Aorta (tissue), 5 donors: Measurements from ENCODE around the gene ZNF836. TPM values are rescaled to one million over a fixed set of nuclear protein-coding genes. Genes with fewer than 3 reads are reported as not detected.

ENCODE experiments used
- ATAC-seq: fragments of 200-7000 bp; cut with Tn5 transposase; one replicate; pipeline ENCODE4 v1.9.1; 2022; ENCODE audit warnings: moderate library complexity; ENCODE audit not compliant: low FRiP score
- DNase-seq, 2 donors: peaks; one replicate each; pipeline ENCODE4 v3.0.0-alpha.2; 2020
- H3K27ac ChIP-seq, 2 donors: one replicate each; pipeline ENCODE4 v1.5.1; 2013; ENCODE audit warnings: low read length in 2 of 2, mild to moderate bottlenecking in 2 of 2, moderate library complexity in 2 of 2, control low read depth in 1 of 2, inconsistent platforms in 1 of 2, low read depth in 1 of 2
- H3K27me3 ChIP-seq, 2 donors: one replicate each; pipeline ENCODE4 v1.6.1; 2013; ENCODE audit warnings: control low read depth in 1 of 2, low read length in 1 of 2, mild to moderate bottlenecking in 1 of 2, moderate library complexity in 1 of 2; ENCODE audit not compliant: insufficient read depth in 2 of 2, control insufficient read depth in 1 of 2
- H3K36me3 ChIP-seq, 2 donors: one replicate each; pipeline ENCODE4 v1.6.1; 2013; ENCODE audit warnings: control low read depth in 1 of 2, low read length in 1 of 2, mild to moderate bottlenecking in 1 of 2; ENCODE audit not compliant: insufficient read depth in 2 of 2, control insufficient read depth in 1 of 2
- H3K4me1 ChIP-seq, 2 donors: one replicate each; pipeline ENCODE4 v1.6.1; 2013; ENCODE audit warnings: low read length in 2 of 2, control low read depth in 1 of 2, mild to moderate bottlenecking in 1 of 2, moderate library complexity in 1 of 2; ENCODE audit not compliant: insufficient read depth in 2 of 2, control insufficient read depth in 1 of 2
- H3K4me3 ChIP-seq, 2 donors: one replicate each; pipeline ENCODE4 v1.5.1; 2013; ENCODE audit warnings: low read length in 2 of 2, control low read depth in 1 of 2, mild to moderate bottlenecking in 1 of 2
- H3K9me3 ChIP-seq: one replicate; pipeline ENCODE4 v1.6.1; 2013; ENCODE audit warnings: mild to moderate bottlenecking, low read length; ENCODE audit not compliant: control insufficient read depth
- WGBS, 2 donors: extraction: QIAGEN DNeasy Blood & Tissue Kit; methylation state at CpG; one replicate each; pipeline ENCODE4 v1.1.7; 2013; 5-methylcytosine and 5-hydroxymethylcytosine counted together
- intact Hi-C, 2 donors: fragments of 100-400 bp; cut with DNase I; formaldehyde crosslinking; loops; one replicate each; pipeline versions ENCODE4 v1.14.2 to v1.15.0; 2022
- polyA plus RNA-seq, 2 donors: library from polyadenylated mRNA; stranded (reverse); fragments of 200-250 nt; gene quantifications; one replicate each; pipeline ENCODE4 v1.2.3, GENCODE V29; 2013
- total RNA-seq, 2 donors: library from RNA; stranded (reverse); fragmentation: NEBNext Ultra II Directional; extraction: Animal tissue kit (Norgen Biotek cat#: 25700); gene quantifications; one replicate each; pipeline ENCODE4 v1.2.1, GENCODE V29; 2021
- donor health status: healthy with polysubstance abuse.
- donor health status: Bipolar disorder and iron deficiency.
- donor health status: DM: no; HTN: no; CAD: no.
- donor health status: DM: no; HTN: no; CAD: no.
- donor health status: DM: yes; HTN: yes; CAD: no.

The ZNF836 gene
- total and polyA plus RNA-seq, 4 donors = 1.5 to 20.3 (median 10.0) TPM

DNA sequence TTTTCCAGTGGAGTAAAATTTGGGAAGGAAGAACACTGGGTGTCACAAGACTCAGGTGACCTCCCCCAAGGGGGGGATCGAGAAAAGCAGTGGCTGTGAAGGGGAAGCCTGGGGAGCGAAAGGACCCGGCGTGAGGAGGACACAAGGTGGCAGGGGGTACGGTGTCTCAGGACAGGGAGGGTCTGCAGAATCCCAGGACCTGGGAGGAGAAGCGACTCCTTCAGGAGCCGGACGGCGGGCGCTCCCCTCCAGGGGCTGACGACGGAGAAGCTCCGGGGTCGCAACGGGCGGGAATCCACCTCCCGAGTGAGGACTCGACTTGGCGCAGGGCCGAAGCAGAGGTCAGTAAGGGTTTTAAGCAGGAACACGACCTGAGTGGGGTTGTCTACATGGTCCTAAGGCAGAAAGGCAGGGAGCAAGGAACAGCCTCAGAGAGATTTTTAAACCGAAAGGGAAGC, 529 bp downstream of the ZNF836 start:
- H3K4me3 ChIP-seq = peak overlapping the region; percentile 91 to 99
- intact Hi-C loops = loop anchor here in 1 of 2 donors (1.0 to 2.0 kb wide), 2 partner anchors 18 to 30 kb away; no protein-coding TSS in a partner anchor
- peak overlapping the region; percentile 78 to 89 for H3K27ac ChIP-seq
- H3K27me3 ChIP-seq = no peaks in the 10 kb centered on the region
- 0 to 1% methylated on average over 22 of the region's 22 CpGs for WGBS, 2 donors
- ATAC-seq (peak; percentile 52), DNase-seq (no peak)
- no peaks in the 10 kb centered on the region for H3K4me1 ChIP-seq
- H3K9me3 ChIP-seq = no peaks in the 10 kb centered on the region
- peaks cover 0 to 2% of the 10 kb centered on the region in 2 donors for H3K36me3 ChIP-seq

DNA sequence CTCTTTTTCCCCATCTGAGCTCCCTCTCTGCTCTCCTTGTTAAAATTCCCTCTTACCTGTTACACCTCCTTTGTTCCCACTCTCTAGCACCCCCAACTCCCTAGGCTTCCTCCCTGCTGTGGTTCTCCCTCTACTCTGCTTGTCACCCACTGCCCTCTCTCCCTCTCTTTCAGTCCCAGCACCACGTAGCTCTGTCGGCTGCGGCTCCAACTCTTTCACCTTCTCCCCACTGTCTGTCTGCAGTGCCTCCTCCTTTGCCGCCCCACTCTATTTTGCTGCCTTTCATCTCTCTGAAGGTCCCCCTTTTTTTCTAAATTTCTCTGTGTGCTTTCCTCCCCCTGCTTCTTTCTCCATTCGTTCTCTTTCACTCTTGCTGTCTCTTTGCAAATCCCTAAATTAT, 1.1 kb downstream of the ZNF836 start:
- Histone ChIP-seq H3K4me3 (peak overlapping the region; percentile 91 to 99), H3K36me3 (peaks cover 0 to 4% of the 10 kb centered on the region in 2 donors), H3K4me1 (no peaks in the 10 kb centered on the region), H3K9me3 (no peaks in the 10 kb centered on the region), H3K27ac (peak overlapping the region in 1 of 2 donors; percentile 89), H3K27me3 (no peaks in the 10 kb centered on the region)
- ATAC-seq (peak; percentile 51), DNase-seq (no peak)
- intact Hi-C loops = loop anchor here in 1 of 2 donors (2.0 kb wide), 1 partner anchor 30 kb away; no protein-coding TSS in a partner anchor
- 0 to 2% methylated on average over 5 of the region's 5 CpGs for WGBS, 2 donors

DNA sequence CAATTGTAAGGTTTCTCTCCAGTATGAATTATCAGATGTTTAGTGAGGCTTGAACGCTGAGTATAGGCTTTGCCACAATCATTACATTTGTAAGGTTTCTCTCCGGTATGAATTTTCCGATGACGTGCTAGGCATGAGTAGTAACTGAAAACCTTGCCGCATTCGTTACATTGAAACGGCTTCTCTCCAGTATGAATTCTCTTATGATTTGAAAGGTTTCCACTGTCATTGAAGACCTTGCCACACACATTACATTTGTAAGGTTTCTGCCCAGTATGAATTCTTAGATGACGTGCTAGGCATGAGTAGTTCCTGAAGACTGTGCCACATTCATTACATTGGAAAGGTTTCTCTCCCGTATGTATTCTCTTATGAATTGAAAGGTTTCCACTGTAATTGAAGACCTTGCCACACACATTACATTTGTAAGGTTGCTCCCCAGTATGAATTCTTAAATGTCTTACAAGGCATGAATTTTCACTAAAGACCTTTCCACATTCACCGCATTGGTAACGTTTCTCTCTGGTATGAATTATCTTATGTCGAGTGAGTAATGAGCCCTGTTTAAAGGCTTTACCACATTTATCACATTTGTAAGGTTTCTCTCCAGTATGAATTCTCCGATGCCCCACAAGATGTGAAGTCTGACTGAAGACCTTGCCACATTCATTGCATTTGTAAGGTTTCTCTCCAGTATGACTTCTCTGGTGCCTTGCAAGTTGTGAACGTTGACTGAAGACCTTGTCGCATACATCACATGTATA, 15.6 kb downstream of the ZNF836 start:
- Histone ChIP-seq H3K27ac (no peak overlapping the region), H3K9me3 (peaks cover 13% of the 10 kb centered on the region), H3K36me3 (peaks cover 13 to 24% of the 10 kb centered on the region in 2 donors), H3K4me1 (no peaks in the 10 kb centered on the region), H3K27me3 (no peaks in the 10 kb centered on the region), H3K4me3 (no peak overlapping the region)
- 98 to 99% methylated on average over 15 of the region's 15 CpGs for WGBS, 2 donors
- ATAC-seq = no peak
- no peak for DNase-seq
- intact Hi-C loops = no loop called here

DNA sequence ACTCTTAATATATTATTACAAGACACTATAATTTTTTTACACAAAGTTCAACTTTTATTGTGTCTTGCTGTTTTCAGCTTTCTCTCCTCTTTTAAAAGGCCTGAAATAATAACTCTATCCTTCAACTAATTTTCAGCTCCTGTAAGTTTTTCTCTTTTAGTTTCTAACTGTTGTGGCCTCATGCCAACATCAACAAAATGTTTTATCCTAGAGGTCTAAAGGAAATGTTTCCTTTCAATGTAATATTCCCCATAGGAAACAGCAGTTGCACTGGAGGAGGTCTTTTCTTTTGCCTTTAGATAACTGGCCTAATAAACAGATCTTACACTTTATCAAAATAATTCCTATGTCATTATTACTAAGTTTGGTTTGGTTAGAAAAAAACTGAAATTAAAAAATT, 23.2 kb downstream of the ZNF836 start:
- Histone ChIP-seq H3K9me3 (no peaks in the 10 kb centered on the region), H3K36me3 (no peaks in the 10 kb centered on the region), H3K27ac (no peak overlapping the region), H3K4me1 (no peaks in the 10 kb centered on the region), H3K27me3 (no peaks in the 10 kb centered on the region), H3K4me3 (no peak overlapping the region)
- DNase-seq = no peak
- no peak for ATAC-seq
- intact Hi-C loops = no loop called here

DNA sequence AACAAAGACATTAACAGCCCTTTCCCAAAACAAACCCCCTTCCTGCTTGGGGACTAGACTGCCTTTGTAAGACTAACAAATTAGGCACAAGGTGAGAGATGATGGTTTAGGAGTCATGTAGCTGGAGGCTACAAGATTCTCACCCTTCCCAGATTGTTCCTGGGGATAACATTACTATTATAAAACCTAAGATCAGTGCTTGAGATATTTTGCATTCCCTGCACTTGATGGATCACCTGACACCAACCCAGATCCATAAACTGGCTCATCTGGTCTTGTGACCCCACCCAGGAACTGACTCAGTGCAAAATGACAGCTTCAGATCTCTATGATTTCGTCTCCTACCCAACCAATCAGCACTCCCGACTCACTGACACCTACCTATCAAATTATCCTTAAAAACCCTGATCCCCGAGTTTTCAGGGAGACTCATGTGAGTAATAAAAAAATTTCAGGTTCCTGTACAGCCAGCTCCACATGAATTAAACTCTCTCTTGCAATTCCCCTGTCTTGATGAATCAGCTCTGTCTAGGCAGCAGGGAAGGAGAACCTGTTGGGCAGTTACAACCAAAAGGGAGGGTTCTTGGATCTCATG, 29.3 kb downstream of the ZNF836 start:
- no peaks in the 10 kb centered on the region for H3K27me3 ChIP-seq
- H3K9me3 ChIP-seq = no peaks in the 10 kb centered on the region
- no peak overlapping the region for H3K4me3 ChIP-seq
- DNase-seq (no peak), ATAC-seq (no peak)
- 86 to 88% methylated on average over 3 of the region's 3 CpGs for WGBS, 2 donors
- intact Hi-C loops = loop anchor here in 1 of 2 donors (5.0 kb wide), 1 partner anchor 45 kb away; no protein-coding TSS in a partner anchor
- H3K4me1 ChIP-seq = peaks cover 0 to 3% of the 10 kb centered on the region in 2 donors
- no peak overlapping the region for H3K27ac ChIP-seq
- H3K36me3 ChIP-seq = no peaks in the 10 kb centered on the region

DNA sequence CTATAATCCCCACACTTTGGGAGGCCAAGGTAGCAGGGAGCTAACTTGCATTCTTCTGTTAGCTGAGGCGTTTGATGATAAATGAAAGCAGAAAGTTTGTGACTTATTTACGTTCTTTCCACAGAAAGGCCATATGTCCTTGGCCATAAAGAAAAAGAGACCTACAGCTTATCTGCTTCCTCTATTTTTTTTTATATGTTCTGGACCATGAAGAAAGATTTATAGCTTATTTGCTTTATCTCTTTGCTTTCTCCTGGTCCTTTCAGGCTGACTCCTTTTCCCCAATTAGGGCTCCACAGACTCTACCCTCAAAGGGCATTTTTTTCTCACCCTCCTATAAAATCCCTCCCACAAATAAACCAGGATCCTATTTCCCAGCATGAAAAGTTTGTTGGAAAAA, 30.2 kb downstream of the ZNF836 start:
- Histone ChIP-seq H3K4me3 (no peak overlapping the region), H3K27me3 (no peaks in the 10 kb centered on the region), H3K36me3 (no peaks in the 10 kb centered on the region), H3K9me3 (no peaks in the 10 kb centered on the region), H3K27ac (no peak overlapping the region), H3K4me1 (peaks cover 0 to 3% of the 10 kb centered on the region in 2 donors)
- 63 to 73% methylated on average over 2 of the region's 2 CpGs for WGBS, 2 donors
- no peak for ATAC-seq
- intact Hi-C loops = loop anchor here in 1 of 2 donors (5.0 kb wide), 1 partner anchor 46 kb away; no protein-coding TSS in a partner anchor
- DNase-seq = no peak

DNA sequence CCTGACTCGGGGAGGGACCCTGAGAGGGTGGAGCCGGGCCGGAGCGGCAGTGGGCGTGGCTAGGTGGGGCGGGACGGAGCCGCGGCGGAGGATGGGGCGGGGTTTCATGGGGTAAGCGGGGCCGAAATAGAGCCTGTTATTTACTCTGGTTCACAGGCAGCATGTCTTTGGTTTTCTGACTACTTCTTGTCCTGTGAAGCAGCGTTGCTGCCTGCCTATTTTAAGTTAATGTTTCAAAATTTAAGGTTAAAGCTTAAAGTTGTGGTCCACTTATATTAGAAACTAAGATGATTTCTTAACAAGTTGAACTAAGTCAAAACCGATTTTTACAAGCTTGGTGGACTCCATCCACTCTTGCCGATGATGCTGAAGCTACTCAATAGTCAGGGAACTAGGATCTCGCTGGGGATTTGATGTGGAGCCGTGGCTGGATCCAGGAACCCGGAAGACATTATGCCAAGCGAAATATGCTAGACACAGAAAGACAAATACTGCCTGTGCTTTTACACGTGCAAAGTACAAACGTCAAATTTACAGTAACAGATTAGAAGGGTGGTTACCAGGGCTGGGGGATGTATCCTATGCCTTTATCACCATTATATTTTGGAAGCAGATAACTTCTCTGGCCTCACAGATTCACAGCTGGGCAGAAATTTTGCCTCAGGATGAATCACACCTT, 31.2 kb downstream of the ZNF836 start:
- 2 to 4% methylated on average over 22 of the region's 22 CpGs for WGBS, 2 donors
- no peaks in the 10 kb centered on the region for H3K9me3 ChIP-seq
- DNase-seq = no peak
- peak overlapping the region; percentile 67 to 85 for H3K27ac ChIP-seq
- intact Hi-C loops = loop anchor here in 1 of 2 donors (5.0 kb wide), 1 partner anchor 47 kb away; no protein-coding TSS in a partner anchor
- no peaks in the 10 kb centered on the region for H3K27me3 ChIP-seq
- peak overlapping the region; percentile 15 to 22 for H3K4me3 ChIP-seq
- no peaks in the 10 kb centered on the region for H3K36me3 ChIP-seq
- peaks cover 0 to 3% of the 10 kb centered on the region in 2 donors for H3K4me1 ChIP-seq
- peak; percentile 100 for ATAC-seq

DNA sequence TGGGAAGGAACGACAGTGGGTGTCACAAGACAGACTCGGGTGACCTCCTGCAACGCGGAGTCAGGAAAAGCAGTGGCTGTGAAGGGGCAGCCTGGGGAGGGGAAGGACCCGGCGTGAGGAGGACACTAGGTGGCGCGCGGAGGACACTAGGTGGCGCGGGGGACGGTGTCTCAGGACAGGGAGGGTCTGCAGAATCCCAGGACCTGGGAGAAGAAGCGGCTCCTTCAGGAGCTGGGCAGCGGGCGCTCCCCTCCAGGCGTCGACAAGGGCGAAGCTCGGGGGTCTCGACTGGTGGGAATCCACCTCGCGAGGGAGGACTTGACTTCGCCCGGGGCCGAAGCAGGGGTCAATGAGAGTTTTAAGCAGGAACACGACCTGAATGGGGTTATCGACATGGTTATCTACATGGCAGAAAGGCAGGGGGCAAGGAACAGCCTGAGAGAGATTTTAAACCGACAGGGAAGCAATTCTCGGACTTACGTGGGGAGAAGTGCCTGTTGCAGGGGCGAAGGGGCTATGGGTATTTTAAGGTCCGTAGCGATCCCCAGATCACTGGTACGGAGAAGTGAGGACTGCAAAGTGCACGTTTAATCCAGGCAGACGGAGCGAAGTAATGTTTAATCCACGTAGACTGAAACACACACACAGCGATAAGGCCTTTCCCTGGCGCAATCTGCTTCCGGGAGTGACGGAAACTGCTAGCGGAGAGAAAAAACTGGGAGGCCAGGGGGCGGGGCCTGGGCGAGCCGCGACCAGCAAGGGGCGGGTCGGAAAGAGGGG, 32.0 kb downstream of the ZNF836 start, which contains the start of gene ZNF616:
Gene ZNF616, minus strand, starts transcription at position 687 of the 780 bp plus-strand sequence. CDS start 9,426 bp downstream, outside the sequence.
- Histone ChIP-seq H3K9me3 (no peaks in the 10 kb centered on the region), H3K27ac (peak within 1 kb of the TSS; percentile 78 to 85), H3K36me3 (no peaks in the 10 kb centered on the region), H3K4me3 (peak within 1 kb of the TSS; percentile 74 to 78), H3K4me1 (peaks cover 0 to 3% of the 10 kb centered on the region in 2 donors), H3K27me3 (no peaks in the 10 kb centered on the region)
- ATAC-seq = peak; percentile 97
- DNase-seq = peak; percentile 99
- 0% methylated on average over 49 of the region's 49 CpGs for WGBS, 2 donors
- intact Hi-C loops = loop anchor here (1.0 to 5.0 kb wide), 4 partner anchors 48 to 100 kb away; no protein-coding TSS in a partner anchor
